PC-3 (cell line): ENCODE results near the gene VMA21. TPM values are rescaled to one million over a fixed set of nuclear protein-coding genes. Genes with fewer than 3 reads are reported as not detected.

ENCODE experiments used
- ATAC-seq: fragments of 200-7000 bp; cut with Tn5 transposase; 2 replicates; pipeline ENCODE4 v1.9.1; 2020; ENCODE audit warnings: mild to moderate bottlenecking, moderate library complexity
- BruUV-seq: library from RNA; stranded (reverse); fragments of 400-500 nt; replicated peaks from 2 replicates; lab custom pipeline; 2021; lab: Mats Ljungman, UMichigan
- CTCF ChIA-PET: fragments of 300-600 bp; sonication (Branson Sonifier 250); formaldehyde crosslinking; loops from one replicate; lab custom pipeline; 2022; ENCODE audit warnings: antibody characterized with exemption; lab: Charles Lee
- POLR2A ChIA-PET: fragments of 300-600 bp; sonication (Branson Sonifier 250); formaldehyde crosslinking; loops from one replicate; lab custom pipeline; 2022; ENCODE audit warnings: antibody characterized with exemption; ENCODE audit not compliant: unreplicated experiment; lab: Charles Lee
- DNase-seq: peaks from one replicate; pipeline ENCODE4 v3.0.0-alpha.2; 2015
- H2AFZ ChIP-seq: fragments of 300-600 bp; sonication (generic); 2 replicates; pipeline ENCODE4 v1.6.0; 2016; ENCODE audit warnings: antibody characterized with exemption, low read length
- H3F3A ChIP-seq: fragments of 300-600 bp; sonication (generic); one replicate; pipeline ENCODE4 v1.6.0; 2017; ENCODE audit warnings: antibody characterized with exemption, low read length, control low read depth, mild to moderate bottlenecking; ENCODE audit not compliant: unreplicated experiment
- H3K27ac ChIP-seq: fragments of 300-600 bp; sonication (generic); 2 replicates; pipeline ENCODE4 v1.5.1; 2016; ENCODE audit warnings: mild to moderate bottlenecking, low read length
- H3K27me3 ChIP-seq: fragments of 300-600 bp; sonication (generic); 2 replicates; pipeline ENCODE4 v1.6.1; 2016; ENCODE audit warnings: low read length, mixed read lengths
- H3K36me3 ChIP-seq: fragments of 300-600 bp; sonication (generic); 2 replicates; pipeline ENCODE4 v1.6.1; 2016; ENCODE audit warnings: low read depth, mixed run types, low read length, mixed read lengths
- H3K4me1 ChIP-seq: fragments of 300-600 bp; sonication (generic); 2 replicates; pipeline ENCODE4 v1.5.1; 2016; ENCODE audit warnings: low read length; ENCODE audit not compliant: insufficient read depth
- H3K4me2 ChIP-seq: fragments of 300-600 bp; sonication (generic); 2 replicates; pipeline ENCODE4 v1.6.0; 2016; ENCODE audit warnings: low read length
- H3K4me3 ChIP-seq: fragments of 300-600 bp; sonication (generic); 2 replicates; pipeline ENCODE4 v1.5.1; 2016; ENCODE audit warnings: mild to moderate bottlenecking, low read length, mixed read lengths
- H3K79me2 ChIP-seq: fragments of 300-600 bp; sonication (generic); 2 replicates; pipeline ENCODE4 v1.6.1; 2017; ENCODE audit warnings: low read length, mixed read lengths
- H3K9ac ChIP-seq: fragments of 300-600 bp; sonication (generic); 2 replicates; pipeline ENCODE4 v1.6.0; 2016; ENCODE audit warnings: mild to moderate bottlenecking, low read length
- H3K9me2 ChIP-seq: fragments of 300-600 bp; sonication (generic); replicated peaks from 2 replicates; pipeline ENCODE4 v1.6.1; 2016; ENCODE audit warnings: mixed run types, low read length, mixed read lengths
- H3K9me3 ChIP-seq: fragments of 300-600 bp; sonication (generic); 2 replicates; pipeline ENCODE4 v1.6.1; 2016; ENCODE audit warnings: low read length, mixed read lengths
- H4K20me1 ChIP-seq: fragments of 300-600 bp; sonication (generic); 2 replicates; pipeline ENCODE4 v1.6.1; 2016; ENCODE audit warnings: low read length, mixed read lengths
- EZH2 ChIP-seq: fragments of 300-600 bp; sonication (generic); IDR thresholded peaks from one replicate; pipeline ENCODE4 v1.6.1; 2017; ENCODE audit warnings: antibody characterized with exemption, mild to moderate bottlenecking, low read length; ENCODE audit not compliant: unreplicated experiment
- EZH2phosphoT487 ChIP-seq: fragments of 300-600 bp; sonication (generic); IDR thresholded peaks from 2 replicates; pipeline ENCODE4 v1.6.1; 2018; ENCODE audit warnings: mild to moderate bottlenecking, antibody characterized with exemption, low read length, borderline replicate concordance
- intact Hi-C: fragments of 100-400 bp; cut with micrococcal nuclease; formaldehyde crosslinking; loops from 2 replicates; pipeline ENCODE4 v1.9.0; 2023
- total RNA-seq: library from RNA; depleted of rRNA; stranded (reverse); fragments of >200 nt; gene quantifications from 2 replicates; pipeline ENCODE4 v1.2.3, GENCODE V29; 2014
- TF ChIP-seq, protein P1 (sequence below): fragments of 300-600 bp; sonication (generic); conservative IDR thresholded peaks from 2 replicates; pipeline ENCODE4 v1.5.1; 2017; ENCODE audit warnings: antibody characterized with exemption, low read depth, mild to moderate bottlenecking, low read length

The VMA21 gene
- total RNA-seq, 1 experiment from 2014 or later, result 51.4 TPM

DNA sequence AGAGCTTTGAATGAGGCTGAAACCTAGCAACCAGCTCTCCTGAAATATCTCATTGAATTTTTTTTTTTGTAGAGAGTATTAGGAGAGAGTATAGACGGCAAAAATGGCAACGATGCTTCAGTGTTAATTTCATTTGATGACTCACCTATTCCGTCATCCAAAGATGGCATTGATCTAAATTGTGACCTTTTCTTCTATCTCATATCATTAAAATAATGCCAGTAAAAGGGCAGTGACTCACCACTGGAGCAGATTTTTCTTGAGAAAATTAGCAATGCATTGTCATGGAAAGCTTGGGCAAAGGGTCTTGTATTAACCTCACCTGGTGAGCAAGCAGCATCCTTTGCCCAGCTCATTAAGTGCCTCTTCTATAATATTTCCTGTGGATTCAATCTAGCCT, 19.6 kb downstream of the VMA21 start:
- CTCF ChIA-PET, result no interaction called here
- H3K27ac ChIP-seq, result no peak overlapping the region
- H3K9me2 ChIP-seq, result no peaks in the 10 kb centered on the region
- TF ChIP-seq, protein P1, sequence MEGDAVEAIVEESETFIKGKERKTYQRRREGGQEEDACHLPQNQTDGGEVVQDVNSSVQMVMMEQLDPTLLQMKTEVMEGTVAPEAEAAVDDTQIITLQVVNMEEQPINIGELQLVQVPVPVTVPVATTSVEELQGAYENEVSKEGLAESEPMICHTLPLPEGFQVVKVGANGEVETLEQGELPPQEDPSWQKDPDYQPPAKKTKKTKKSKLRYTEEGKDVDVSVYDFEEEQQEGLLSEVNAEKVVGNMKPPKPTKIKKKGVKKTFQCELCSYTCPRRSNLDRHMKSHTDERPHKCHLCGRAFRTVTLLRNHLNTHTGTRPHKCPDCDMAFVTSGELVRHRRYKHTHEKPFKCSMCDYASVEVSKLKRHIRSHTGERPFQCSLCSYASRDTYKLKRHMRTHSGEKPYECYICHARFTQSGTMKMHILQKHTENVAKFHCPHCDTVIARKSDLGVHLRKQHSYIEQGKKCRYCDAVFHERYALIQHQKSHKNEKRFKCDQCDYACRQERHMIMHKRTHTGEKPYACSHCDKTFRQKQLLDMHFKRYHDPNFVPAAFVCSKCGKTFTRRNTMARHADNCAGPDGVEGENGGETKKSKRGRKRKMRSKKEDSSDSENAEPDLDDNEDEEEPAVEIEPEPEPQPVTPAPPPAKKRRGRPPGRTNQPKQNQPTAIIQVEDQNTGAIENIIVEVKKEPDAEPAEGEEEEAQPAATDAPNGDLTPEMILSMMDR, result no peak
- no peak for TF ChIP-seq EZH2
- TF ChIP-seq EZH2phosphoT487, result no peak
- no peaks in the 10 kb centered on the region for H3K4me1 ChIP-seq
- H3K9me3 ChIP-seq, result no peaks in the 10 kb centered on the region
- H4K20me1 ChIP-seq, result no peaks in the 10 kb centered on the region
- POLR2A ChIA-PET, result no interaction called here
- intact Hi-C loops, result no loop called here
- no peaks in the 10 kb centered on the region for H3K36me3 ChIP-seq
- DNase-seq, result no peak
- no peaks in the 10 kb centered on the region for H3K79me2 ChIP-seq
- no peak overlapping the region for H3K4me3 ChIP-seq
- ATAC-seq, result no peak
- H3K9ac ChIP-seq, result no peak overlapping the region
- no peak overlapping the region for H2AFZ ChIP-seq
- no peak overlapping the region for H3K4me2 ChIP-seq
- BruUV-seq, result no TSS peak
- no peaks in the 10 kb centered on the region for H3K27me3 ChIP-seq
- H3F3A ChIP-seq, result no peaks in the 10 kb centered on the region

DNA sequence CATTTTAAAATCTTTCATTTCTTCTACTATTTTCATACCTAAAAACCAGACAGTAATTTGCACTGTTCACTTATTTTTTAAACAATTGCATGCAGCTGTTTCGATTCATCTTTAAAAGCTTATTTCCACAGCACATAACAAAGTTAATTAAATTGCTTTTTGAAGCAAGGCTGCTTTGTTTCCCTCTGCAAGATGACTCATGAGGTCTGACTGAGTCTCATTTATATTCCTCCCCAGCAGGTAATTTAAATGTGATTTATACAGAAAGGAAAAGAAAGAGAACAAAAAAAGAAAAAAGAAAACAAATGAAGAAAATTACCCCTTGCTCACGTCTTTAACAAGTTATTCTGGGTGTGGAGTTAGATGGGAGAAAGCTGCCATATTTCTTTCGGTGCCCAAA, 22.8 kb downstream of the VMA21 start:
- H3K36me3 ChIP-seq, result no peaks in the 10 kb centered on the region
- H3K79me2 ChIP-seq, result no peaks in the 10 kb centered on the region
- no peak for ATAC-seq
- H3K27me3 ChIP-seq, result no peaks in the 10 kb centered on the region
- no peaks in the 10 kb centered on the region for H4K20me1 ChIP-seq
- H3F3A ChIP-seq, result no peaks in the 10 kb centered on the region
- H3K9me2 ChIP-seq, result no peaks in the 10 kb centered on the region
- H3K4me2 ChIP-seq, result no peak overlapping the region
- H3K4me3 ChIP-seq, result no peak overlapping the region
- no peak for DNase-seq
- BruUV-seq, result no TSS peak
- intact Hi-C loops, result no loop called here
- no peaks in the 10 kb centered on the region for H3K9me3 ChIP-seq
- CTCF ChIA-PET, result no interaction called here
- TF ChIP-seq EZH2, result no peak
- TF ChIP-seq EZH2phosphoT487, result no peak
- TF ChIP-seq, protein P1, result no peak
- H2AFZ ChIP-seq, result no peak overlapping the region
- H3K4me1 ChIP-seq, result no peaks in the 10 kb centered on the region
- POLR2A ChIA-PET, result no interaction called here
- H3K27ac ChIP-seq, result no peak overlapping the region
- no peak overlapping the region for H3K9ac ChIP-seq

DNA sequence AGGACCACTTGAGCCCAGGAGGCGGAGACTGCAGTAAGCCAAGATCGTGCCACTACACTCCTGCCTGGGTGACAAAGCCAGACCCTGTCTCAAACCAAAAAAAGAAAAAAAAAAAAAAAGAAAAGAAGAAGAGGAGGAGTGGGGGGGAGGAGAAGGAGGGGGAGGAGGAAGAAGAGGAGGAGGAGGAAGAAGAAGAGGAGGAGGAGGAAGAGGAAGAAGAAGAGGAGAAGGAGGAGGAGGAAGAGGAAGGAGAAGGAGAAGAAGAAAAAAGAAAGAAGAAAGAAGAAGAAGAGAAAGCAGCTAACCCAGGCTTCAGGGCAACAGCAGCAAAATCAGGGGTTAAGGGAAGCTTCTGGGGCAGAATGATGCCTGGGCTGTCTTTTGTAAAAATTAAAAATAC, 27.5 kb downstream of the VMA21 start:
- BruUV-seq, result no TSS peak
- H3K27ac ChIP-seq, result no peak overlapping the region
- no peak for DNase-seq

More for the DNA sequence above, 27.5 kb downstream of the VMA21 start:
- H2AFZ ChIP-seq, result no peak overlapping the region
- no peak overlapping the region for H3K9ac ChIP-seq
- no peaks in the 10 kb centered on the region for H3K36me3 ChIP-seq
- H4K20me1 ChIP-seq, result no peaks in the 10 kb centered on the region
- H3K4me3 ChIP-seq, result no peak overlapping the region
- H3K9me2 ChIP-seq, result no peaks in the 10 kb centered on the region
- no peaks in the 10 kb centered on the region for H3K27me3 ChIP-seq
- no peaks in the 10 kb centered on the region for H3K79me2 ChIP-seq
- intact Hi-C loops, result no loop called here
- ChIA-PET POLR2A (no interaction called here), CTCF (no interaction called here)
- ATAC-seq, result no peak
- H3K4me2 ChIP-seq, result no peak overlapping the region
- no peaks in the 10 kb centered on the region for H3K9me3 ChIP-seq
- H3F3A ChIP-seq, result no peaks in the 10 kb centered on the region
- TF ChIP-seq, protein P1, result no peak
- TF ChIP-seq EZH2phosphoT487 (no peak), EZH2 (no peak)
- H3K4me1 ChIP-seq, result no peaks in the 10 kb centered on the region
